IMR-90 (cell line): ENCODE measurements around the gene KLF1.

ENCODE experiments used
- CEBPB ChIP-seq: IDR thresholded peaks from 2 replicates; pipeline ENCODE4 v1.6.1; 2012; ENCODE audit warnings: low read depth, low read length, improper control_type of control experiment
- CTCF ChIP-seq: conservative IDR thresholded peaks from 2 replicates; pipeline ENCODE4 v1.5.1; 2012; ENCODE audit warnings: mild to moderate bottlenecking, low read depth, low read length, improper control_type of control experiment
- MAFK ChIP-seq: IDR thresholded peaks from 2 replicates; pipeline ENCODE4 v1.6.1; 2012; ENCODE audit warnings: low read depth, low read length, improper control_type of control experiment
- MXI1 ChIP-seq: IDR thresholded peaks from 2 replicates; pipeline ENCODE4 v1.6.1; 2012; ENCODE audit warnings: low read depth, mild to moderate bottlenecking, low read length, moderate library complexity, borderline replicate concordance
- POLR2A ChIP-seq: IDR thresholded peaks from 2 replicates; pipeline ENCODE4 v1.6.1; 2012; ENCODE audit warnings: mild to moderate bottlenecking, low read depth, low read length
- RAD21 ChIP-seq: IDR thresholded peaks from 2 replicates; pipeline ENCODE4 v1.6.1; 2012; ENCODE audit warnings: low read length, improper control_type of control experiment
- RCOR1 ChIP-seq: IDR thresholded peaks from 2 replicates; pipeline ENCODE4 v1.6.1; 2012; ENCODE audit warnings: mild to moderate bottlenecking, low read length, improper control_type of control experiment; ENCODE audit not compliant: insufficient replicate concordance

- no peak for TF ChIP-seq CTCF
- TF ChIP-seq CEBPB, result no peak
- TF ChIP-seq POLR2A, result no peak
- TF ChIP-seq MXI1, result no peak
- no peak for TF ChIP-seq RCOR1
- no peak for TF ChIP-seq RAD21
- no peak for TF ChIP-seq MAFK
Measured at GRCh38 chr19:12864143-12864542, 22.9 kb downstream of the KLF1 start.
